HG03139 (cell line): ENCODE data around the gene FOXK2.

ENCODE experiments used
- ATAC-seq: cut with Tn5 transposase; IDR thresholded peaks from one replicate; pipeline ENCODE4 v1.9.1; 2021; ENCODE audit not compliant: unreplicated experiment

The FOXK2 gene

DNA sequence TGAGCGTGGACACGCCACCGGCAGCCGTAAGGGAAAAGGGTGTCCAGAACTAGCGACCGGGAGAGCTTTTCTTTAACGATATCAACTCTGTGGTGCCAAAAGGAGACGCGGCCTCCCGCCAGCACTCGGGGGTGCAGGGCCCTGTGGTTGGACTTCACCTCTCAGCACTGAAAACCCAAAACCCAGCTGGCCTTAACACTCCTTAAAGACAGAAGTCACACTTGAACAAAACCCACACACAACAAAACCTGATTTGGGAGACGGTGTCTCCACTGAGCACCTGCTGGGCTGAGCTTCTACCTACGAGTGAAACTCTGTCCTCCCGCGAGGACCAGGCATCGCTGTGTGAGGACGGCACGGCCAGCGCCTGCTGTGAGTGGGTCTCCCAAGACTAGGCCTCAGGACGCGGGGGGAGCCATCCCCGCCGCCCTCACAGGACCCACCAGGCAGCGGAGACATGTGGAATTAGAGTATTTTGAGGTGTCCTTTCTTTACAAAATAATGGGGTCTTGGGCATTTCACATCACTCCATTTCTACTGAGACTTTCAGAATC lies 82.0 kb downstream of the FOXK2 start:
- no peak for ATAC-seq

DNA sequence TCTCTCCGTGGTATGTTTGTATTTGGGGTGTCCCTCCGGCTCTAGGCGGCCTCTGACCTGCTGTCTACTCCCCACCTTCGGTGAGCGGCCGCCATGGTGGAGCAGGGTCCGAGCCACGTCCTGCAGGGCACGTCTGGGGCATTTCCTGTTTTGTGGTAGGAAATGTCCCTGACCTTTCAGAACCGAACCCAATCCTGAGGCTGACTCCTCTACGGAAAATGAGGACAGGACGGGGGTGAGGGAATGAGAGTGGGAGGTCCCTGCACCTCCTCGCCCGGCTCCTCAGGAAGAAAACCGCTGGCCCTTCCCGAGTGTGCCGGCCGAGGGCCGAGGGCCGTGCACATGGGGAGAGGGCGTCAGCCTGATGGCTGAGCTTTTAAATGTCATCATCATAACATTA lies 83.0 kb downstream of the FOXK2 start:
- no peak for ATAC-seq

DNA sequence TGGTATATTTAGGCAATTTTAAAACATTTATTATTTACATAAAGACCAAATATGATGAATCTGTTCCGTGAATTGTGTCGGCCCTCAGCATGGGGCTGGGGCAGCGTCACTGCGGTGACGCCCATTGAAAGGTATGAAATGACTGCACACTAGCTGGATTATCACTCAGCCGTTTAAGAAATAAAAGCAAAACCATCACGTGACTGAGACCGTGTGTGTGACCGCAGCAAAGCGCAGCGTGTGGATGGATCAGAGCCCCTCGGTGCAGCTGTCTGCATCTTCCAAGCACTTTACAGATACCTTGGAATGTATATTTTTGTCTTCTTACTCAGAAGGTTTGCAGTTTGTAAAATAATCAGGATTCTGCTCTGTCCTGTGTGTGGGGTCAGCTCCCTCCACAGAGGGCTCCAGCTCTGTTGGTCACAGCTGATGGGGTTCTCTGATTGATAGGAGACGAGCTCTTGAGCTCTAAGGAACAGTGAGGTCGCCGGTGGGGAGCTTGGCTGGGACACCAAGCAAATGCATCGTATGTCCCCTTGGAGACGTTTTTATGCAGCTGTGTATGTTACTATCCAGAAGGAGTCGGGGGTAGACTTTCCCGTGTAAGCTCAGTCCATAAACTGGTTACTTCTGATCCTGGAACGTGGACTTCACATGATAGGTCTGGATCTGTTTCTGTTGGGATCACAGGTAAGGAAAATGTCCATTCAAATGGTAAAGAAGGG lies 83.6 kb downstream of the FOXK2 start:
- ATAC-seq = no peak

DNA sequence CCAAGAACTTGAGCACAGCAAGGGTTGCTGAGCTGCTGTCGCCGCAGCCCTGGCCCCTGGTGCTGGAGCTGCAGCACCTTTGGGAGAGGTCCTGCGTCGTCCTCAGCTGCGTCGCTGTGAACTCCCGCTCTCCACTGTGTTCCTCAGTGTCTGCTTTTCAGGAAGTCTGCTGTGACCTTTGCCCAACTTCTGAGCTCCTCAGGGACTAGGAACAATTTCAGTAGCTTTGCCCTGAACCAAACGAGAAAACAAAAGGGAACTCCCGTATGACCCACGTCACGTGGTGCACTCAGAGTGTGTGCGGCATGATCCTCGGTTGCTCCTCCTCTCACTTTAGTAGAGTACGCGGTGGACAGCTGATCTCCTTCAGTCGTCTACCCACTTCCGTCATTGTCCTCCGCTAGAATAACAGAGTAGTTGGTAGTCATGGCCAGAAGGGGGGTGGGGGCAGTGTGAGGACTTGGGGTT lies 84.5 kb downstream of the FOXK2 start:
- no peak for ATAC-seq

DNA sequence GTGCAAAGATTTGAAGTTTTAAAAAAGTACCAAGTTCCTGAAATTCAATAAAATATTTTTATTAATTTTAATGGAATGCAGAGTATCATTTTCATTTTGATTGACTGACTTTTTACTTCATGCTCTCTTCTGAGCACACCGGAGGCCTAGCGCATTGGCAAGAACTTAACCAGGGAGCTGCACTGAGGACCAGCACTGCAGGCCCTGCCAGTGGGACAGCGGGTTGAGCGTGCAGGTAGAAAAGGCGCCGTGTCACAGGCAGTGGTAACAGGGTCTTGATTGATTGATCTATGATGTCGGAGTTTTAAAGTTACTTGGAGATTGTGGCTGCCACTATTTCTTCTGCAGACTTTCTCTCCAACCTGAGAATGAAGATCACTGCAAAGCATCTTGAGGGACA lies 85.0 kb downstream of the FOXK2 start:
- ATAC-seq = no peak

DNA sequence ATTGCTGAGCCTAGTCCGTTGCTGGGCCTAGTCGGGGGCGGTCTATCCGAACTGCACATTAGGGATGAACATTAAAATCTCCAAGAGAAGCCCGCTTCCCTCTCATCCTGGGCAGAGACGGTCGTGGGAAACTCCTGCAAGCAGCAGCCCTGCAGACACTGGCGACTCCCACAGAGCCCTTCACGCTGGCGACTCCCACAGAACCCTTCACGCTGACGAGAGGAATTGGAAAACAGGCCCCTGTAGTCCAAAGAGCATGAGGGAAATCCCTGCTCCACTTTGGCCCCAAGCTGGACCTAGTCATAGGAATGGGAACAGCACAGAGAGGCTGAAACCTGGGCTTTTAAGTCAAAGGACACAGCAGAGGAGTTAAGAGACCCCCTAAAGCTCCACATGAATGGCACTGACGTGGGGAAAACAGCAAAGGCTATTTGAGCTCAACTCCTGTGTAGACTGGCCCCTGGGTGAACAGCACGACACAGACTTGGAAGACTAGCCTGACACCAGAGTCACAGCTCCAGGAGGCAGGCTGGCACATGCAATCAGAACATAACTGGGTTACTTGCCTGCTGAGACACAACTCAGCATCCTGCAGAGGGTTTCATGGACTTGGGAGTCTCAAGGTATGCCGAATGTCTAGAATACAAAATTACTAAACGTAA lies 86.5 kb downstream of the FOXK2 start:
- no peak for ATAC-seq

DNA sequence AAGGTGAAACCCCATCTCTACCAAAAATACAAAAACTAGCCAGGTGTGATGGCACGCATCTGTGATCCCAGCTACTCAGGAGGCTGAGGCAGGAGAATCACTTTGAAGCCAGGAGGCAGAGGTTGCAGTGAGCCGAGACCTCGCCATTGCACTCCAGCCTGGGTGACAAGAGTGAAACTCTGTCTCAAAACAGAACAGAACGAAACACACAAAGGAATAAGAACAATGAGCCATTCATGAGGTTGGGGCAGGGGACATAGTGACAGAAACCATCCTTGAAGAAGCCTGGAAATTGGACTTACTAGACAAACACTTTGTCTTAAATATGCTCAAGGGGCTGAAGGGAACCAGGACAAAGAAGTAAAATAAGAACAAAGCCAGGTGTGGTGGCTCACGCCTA lies 89.3 kb downstream of the FOXK2 start:
- ATAC-seq = no peak

DNA sequence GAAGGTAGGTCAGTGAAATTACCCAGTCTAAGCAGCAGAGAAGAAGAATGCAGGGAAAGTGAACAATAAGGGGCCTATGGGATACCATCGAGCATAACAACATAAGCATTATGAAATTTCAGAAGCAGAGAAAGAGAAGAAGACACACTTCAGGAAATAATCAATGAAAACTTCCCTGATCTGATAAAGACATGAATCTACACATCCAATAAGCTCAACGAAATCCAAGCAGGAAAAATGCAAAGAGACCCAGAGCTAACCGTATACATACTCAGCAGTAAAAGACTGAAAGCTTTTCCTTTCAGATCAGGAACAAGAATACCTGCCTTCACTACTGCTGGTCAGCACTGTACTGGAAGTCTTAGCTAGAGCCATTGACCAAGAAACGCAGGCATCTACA lies 90.1 kb downstream of the FOXK2 start:
- ATAC-seq = no peak

DNA sequence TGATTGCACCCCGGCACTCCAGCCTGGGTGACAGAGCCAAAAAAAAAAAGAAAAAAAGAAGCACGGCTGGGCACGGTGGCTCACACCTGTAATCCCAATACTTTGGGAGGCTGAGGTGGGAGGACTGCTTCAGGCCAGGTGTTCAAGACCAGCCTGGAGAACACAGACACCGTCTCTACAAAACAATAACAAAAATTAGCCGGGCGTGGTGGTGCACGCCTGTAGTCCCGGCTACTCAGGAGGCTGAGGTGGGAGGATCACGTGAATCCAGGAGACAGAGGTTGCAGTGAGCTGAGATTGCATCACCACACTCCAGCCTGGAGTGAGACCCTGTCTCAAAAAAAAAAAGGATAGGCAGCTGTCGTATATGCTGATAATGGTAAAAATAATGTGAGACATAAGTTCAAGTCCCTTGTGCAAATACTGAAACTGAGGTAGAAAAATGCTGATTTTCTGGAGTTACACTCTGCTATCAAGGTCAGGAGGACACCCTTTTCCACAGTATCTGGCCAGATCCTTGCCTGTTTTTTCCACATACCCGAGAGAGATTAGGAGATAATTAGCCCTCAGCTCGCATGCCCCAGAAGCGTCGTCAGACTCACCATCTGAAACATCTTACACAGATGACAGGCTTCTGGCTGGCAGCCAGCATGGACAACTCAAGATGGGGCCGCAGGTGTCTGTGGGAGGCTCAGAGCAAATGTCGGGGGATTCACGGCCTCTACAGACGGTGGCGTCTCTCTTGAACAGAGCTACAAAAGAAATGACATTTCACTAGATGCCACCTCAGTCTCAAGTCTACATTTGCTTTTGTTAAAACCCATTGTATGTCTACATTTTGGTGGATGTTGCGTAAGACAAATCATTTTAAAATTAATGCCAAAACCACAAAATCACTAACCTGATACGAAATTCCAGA lies 91.9 kb downstream of the FOXK2 start:
- no peak for ATAC-seq

DNA sequence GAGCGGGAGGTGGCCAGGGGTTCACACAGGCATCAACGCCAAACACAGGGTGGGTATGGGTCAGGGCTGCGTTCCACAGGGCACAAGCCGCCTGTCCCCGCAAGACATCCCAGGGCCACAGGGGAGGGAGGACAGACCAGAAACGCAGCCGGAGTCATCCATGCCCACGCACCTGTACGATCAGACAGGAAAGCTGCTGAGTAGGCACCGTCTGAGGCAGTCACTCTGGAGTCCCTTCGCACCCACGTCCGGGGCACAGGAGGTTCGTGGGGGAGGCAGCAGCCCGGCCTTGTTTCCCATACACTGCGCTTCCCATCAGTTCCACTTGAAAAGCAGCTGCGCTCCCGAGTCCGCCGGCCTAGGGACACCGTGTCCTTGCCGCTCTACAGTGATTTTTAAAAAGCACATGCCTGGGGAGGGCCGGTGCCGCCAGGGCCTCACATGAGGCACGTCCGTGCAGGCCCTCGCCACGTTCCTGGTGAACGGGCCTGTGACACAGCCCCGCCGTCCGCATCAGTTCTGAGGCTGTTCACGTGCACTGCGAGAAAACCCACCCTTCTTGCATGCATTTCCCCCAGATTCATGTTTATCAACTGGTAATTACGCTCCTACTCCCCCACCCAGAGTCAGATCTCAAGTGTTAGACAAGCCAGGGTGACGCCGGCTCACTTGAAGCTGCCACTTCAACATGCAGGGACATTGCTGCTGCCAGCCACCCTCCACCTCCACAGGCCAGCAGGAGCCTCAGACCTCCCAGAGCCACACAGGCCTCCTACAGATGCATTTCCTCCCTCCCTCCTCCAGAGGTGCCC lies 94.0 kb downstream of the FOXK2 start:
- ATAC-seq = no peak

DNA sequence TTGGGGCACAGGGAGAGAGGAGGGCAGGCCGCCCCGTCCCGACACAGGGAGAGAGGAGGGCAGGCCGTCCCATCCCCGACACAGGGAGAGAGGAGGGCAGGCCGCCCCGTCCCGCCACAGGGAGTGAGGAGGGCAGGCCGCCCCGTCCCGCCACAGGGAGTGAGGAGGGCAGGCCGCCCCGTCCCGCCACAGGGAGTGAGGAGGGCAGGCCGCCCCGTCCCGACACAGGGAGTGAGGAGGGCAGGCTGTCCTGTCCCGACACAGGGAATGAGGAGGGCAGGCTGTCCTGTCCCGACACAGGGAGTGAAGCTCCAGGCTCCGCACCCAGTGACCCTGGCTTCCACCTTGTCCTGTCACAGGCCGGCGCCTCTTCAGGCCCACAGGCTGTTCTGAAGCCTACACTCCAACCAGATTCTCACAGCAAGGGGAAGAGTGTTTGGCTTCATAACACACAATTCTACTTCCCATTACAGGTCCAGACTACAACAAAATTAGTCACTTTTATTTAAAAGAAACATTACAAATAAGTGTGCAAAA lies 94.6 kb downstream of the FOXK2 start:
- ATAC-seq = no peak

DNA sequence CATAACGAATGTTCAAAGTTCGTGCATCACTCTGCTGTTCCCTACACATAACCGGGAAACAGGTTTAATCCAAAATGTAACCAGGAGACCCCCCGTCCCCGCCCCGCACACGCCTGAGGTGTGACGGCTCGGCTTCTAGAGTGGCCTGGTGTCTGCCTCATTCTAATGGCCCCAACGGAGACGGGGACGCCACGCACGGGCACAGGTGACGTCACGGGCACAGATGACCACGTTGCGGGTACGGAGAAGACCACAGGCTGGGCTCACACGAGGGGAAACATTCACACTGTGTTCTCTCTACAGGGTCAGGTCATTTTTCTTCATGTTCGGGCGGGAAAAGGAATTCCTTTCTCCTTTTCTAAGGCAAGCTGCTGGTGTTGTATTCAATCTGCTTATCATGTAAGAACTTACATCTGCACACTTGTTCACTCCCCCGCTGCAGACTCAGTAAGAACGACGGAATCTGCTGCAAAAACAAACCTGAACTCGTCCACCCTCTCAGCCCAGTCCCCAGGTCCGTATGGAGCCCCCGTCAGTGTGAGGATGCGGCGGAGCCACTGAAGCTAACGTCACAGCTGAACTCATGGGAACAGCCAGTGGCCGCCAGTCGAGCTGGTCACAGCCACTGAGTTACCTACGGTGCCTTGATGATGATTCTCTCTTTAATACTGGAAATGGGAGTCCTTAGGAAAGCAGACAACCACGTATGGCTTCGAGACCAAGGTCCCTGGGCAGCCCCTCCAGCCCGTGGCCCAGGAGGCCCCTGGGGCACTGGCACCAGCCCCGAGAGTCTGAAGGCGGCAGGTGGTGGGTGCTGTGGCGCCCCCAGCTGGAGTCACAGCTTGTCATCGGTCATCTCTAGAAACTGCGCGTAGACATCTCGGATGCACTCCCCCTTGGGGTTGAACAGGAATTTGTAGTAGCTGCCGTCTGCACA lies 95.8 kb downstream of the FOXK2 start:
- no peak for ATAC-seq

DNA sequence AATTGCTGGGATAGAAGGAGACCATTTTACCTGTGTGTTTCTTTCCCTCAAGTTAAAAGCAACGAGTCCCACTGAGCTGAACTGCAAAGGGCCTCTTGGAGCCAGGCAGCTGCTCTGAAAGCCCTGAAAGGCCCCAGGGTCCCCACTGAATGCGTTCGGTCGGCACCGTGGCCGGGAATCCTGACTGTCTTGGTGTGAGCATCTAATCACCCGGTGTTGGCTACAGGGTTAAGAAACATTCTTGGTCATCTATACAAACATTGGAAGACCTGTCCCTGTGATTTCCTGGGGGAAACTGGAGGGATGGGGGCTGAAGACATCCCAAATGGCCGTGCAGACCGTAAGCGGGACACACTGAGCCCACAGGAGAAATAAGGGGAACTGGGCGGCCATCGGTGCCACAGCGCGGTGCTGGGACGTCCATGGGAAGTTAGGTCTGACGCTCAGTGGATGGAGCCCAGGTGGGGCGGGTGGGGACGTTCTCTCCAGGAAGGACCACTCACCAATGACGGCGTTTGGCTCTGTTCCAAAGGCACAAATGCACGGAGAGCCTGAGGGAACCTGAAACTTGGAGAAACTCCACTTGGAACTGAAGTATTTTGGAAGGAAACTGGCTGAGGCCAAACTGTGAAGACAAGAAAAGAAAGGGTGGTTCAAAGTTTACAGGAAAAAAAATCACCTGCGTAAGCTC lies 96.6 kb downstream of the FOXK2 start:
- ATAC-seq = no peak

DNA sequence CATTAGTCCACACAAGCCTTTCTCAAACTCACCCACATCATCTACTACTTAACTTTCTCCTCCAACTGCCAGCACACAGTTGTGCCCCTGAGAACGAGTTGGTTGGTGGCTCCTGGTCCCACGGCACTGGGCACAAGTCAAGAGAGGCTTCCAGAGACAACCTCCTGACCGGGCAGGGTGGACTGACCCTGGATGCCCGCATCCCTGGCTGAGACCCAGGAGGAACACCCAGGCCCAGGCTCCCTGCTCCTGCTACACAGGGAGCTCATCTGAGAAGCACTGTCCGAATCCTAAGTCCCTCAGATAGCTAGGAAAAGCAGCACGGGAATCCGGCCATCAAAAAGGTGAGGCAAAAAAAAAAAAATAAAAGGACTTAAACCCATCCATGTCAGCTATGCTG lies 99.7 kb downstream of the FOXK2 start:
- no peak for ATAC-seq

DNA sequence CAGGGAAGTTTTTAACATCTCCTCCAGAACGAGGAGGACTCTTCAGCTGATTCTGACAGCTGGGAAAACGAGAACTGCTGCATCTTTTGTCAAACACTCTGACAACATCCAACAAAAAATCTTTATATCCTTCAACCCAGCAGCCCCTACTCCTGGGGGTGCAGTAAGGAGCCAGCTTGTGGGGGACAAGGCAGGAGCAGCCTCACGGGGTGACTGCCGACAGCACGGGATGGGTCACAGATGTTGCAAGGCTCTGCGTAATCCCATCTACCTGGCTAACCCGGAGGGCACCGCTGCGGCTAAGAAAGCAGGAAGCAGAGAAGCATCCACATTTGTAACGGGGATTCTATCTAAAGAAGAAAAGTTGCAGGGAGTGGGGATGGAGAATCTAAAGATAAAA lies 100.1 kb downstream of the FOXK2 start:
- no peak for ATAC-seq

DNA sequence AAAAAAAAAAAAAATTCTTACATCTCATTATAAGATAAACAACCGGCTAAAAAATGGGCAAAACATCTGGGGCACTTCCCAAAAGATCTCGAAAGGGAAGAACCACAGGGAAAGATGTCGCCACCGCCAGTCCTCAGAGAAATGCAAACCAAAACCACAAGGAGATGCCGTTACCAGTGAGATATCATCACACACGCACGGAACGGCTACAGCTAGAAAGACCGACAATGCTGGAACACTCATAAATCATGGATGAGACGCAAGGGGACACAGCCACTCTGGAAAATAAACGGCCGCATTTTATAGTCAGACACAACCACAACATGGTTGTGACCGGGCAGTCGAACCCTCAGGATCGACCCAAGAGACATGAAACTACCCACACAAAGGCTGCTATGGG lies 104.2 kb downstream of the FOXK2 start:
- no peak for ATAC-seq

DNA sequence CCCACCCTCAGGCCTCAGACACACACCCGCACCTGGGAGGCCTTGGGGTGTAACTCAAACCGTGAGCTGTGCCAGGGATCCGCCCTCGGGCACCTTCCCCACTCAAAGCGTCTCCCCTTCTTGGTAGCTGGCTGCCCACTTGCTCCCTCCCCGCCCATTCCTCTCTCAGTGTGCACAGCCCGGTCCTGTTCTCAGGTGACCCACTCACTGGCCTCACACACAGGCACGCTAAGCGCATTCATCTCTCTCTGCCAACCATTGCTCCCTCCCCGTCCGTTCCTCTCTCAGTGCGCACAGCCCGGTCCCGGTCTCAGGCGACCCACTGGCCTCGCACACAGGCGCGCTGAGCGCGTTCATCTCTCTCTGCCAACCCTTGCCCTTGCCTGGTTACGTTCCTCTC lies 107.9 kb downstream of the FOXK2 start:
- no peak for ATAC-seq

DNA sequence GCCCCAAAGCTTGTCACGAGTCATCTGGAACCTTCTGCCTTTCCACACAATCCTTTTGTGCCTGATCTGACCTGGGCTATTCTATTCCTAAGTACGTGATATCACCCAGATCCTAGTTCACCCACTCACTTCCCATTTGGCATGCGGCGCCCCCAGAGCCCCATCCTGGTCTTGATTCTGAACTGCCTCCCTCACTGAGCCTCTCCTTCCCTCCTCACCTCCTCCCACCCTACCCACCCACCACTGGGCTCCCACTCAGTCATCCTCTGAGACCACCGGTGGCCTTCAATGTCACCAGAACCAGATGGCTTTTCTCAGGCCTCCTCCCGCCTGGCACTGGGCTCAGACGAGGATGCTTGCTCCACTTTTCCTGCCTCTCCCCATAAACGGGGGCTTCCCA lies 110.2 kb downstream of the FOXK2 start:
- no peak for ATAC-seq

DNA sequence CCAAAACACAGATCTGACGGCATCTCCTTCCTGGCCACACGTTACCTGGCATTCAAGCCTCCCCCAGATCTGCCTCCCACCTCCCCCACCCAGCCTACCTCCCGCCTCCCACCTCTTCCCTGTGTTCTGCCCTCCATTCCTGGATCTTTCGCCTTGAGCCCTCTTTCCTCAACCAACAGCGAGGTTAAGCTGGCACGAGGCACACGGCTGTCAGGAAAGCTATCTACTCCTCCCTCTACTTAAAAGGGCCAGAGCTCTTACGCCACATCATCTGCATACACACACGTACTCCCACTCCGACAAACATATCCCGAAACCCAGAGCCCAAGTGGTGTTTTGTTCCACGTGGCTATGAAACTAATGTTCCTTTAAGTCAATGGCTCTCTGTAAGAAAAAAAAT lies 110.7 kb downstream of the FOXK2 start:
- ATAC-seq = no peak
